HepG2 (cell line): ENCODE measurements around the gene FGF21. TPM values are rescaled to one million over a fixed set of nuclear protein-coding genes. Genes with fewer than 3 reads are reported as not detected.

Source experiments
- FOXO1 ChIP-seq: sonication (generic); formaldehyde crosslinking; IDR thresholded peaks from 2 replicates; pipeline ENCODE4 v1.4.0; 2020; ENCODE audit warnings: missing genetic modification reagents
- GFI1 ChIP-seq: sonication (generic); formaldehyde crosslinking; IDR thresholded peaks from 2 replicates; pipeline ENCODE4 v1.5.0; 2020; ENCODE audit warnings: missing genetic modification reagents, mild to moderate bottlenecking, borderline replicate concordance
- HNF4G ChIP-seq, 2 experiments: sonication (generic) in 1 of 2; formaldehyde crosslinking in 1 of 2; IDR thresholded peaks; 2 replicates each; pipeline versions ENCODE4 v1.4.0 to v1.6.1; 2011 to 2020; ENCODE audit warnings: borderline replicate concordance in 2 of 2, low read depth in 2 of 2, mild to moderate bottlenecking in 2 of 2, low read length in 1 of 2, missing genetic modification reagents in 1 of 2, moderate library complexity in 1 of 2
- NFIB ChIP-seq: sonication (generic); formaldehyde crosslinking; IDR thresholded peaks from 2 replicates; pipeline ENCODE4 v1.9.0; 2021; ENCODE audit warnings: missing genetic modification reagents, mild to moderate bottlenecking, borderline replicate concordance
- PHF21A ChIP-seq: sonication (generic); formaldehyde crosslinking; IDR thresholded peaks from 2 replicates; pipeline ENCODE4 v1.5.0; 2020; ENCODE audit warnings: mild to moderate bottlenecking, missing genetic modification reagents
- RCOR2 ChIP-seq: IDR thresholded peaks from 2 replicates; pipeline ENCODE4 v1.6.1; 2016; ENCODE audit warnings: missing biosample characterization, missing genetic modification reagents
- SALL1 ChIP-seq: sonication (generic); formaldehyde crosslinking; IDR thresholded peaks from 2 replicates; pipeline ENCODE4 v1.8.0; 2022; ENCODE audit warnings: mild to moderate bottlenecking, missing genetic modification reagents
- ZIK1 ChIP-seq: sonication (generic); formaldehyde crosslinking; IDR thresholded peaks from 2 replicates; pipeline ENCODE4 v1.5.0; 2020; ENCODE audit warnings: mild to moderate bottlenecking, low read depth, missing genetic modification reagents, borderline replicate concordance
- ZNF264 ChIP-seq: sonication (generic); formaldehyde crosslinking; IDR thresholded peaks from 2 replicates; pipeline ENCODE4 v1.4.0; 2020; ENCODE audit warnings: missing genetic modification reagents
- ZNF274 ChIP-seq: sonication (generic); formaldehyde crosslinking; IDR thresholded peaks from 2 replicates; pipeline ENCODE4 v1.5.1; 2020; ENCODE audit warnings: mild to moderate bottlenecking, missing genetic modification reagents
- ZNF543 ChIP-seq: sonication (generic); formaldehyde crosslinking; IDR thresholded peaks from 2 replicates; pipeline ENCODE4 v1.4.0; 2020; ENCODE audit warnings: mild to moderate bottlenecking, missing genetic modification reagents
- ZNF678 ChIP-seq: sonication (generic); formaldehyde crosslinking; IDR thresholded peaks from 2 replicates; pipeline ENCODE4 v1.4.0; 2020; ENCODE audit warnings: mild to moderate bottlenecking, missing genetic modification reagents
- ZNF7 ChIP-seq: IDR thresholded peaks from 2 replicates; pipeline ENCODE4 v1.6.1; 2016; ENCODE audit warnings: missing biosample characterization, missing genetic modification reagents
- ZNF746 ChIP-seq: sonication (generic); formaldehyde crosslinking; IDR thresholded peaks from 2 replicates; pipeline ENCODE4 v1.8.0; 2022; ENCODE audit warnings: mild to moderate bottlenecking, missing genetic modification reagents
- ZSCAN9 ChIP-seq: IDR thresholded peaks from 2 replicates; pipeline ENCODE4 v1.6.1; 2016; ENCODE audit warnings: borderline replicate concordance
- polyA plus RNA-seq, 8 experiments: library from polyadenylated mRNA; depleted of rRNA in 3 of 8; stranded (reverse) in 7 of 8; unstranded in 1 of 8; fragments of >200 nt; fragmentation: Illumina TruSeq in 4 of 8; extraction: Trizol in 4 of 8; gene quantifications; 2 replicates each; pipeline versions ENCODE4 v1.2.1 to v1.2.3, GENCODE V29; 2011 to 2016; ENCODE audit warnings: low read depth in 4 of 8, missing spikeins in 1 of 8, mixed read lengths in 1 of 8; ENCODE audit not compliant: insufficient read depth in 1 of 8
- total RNA-seq, 5 experiments: library from RNA; depleted of rRNA; stranded (reverse); fragments of >200 nt; fragmentation: Illumina TruSeq; extraction: Trizol; gene quantifications; 2 replicates each; pipeline ENCODE4 v1.2.3, GENCODE V29; 2016; ENCODE audit warnings: low read depth in 1 of 5
- TF ChIP-seq, protein P1 (sequence below): sonication (generic); formaldehyde crosslinking; IDR thresholded peaks from 2 replicates; pipeline ENCODE4 v1.5.1; 2020; ENCODE audit warnings: mild to moderate bottlenecking, missing genetic modification reagents, moderate library complexity
- TF ChIP-seq, protein P2 (sequence below), 2 experiments: sonication (generic) in 1 of 2; formaldehyde crosslinking in 1 of 2; IDR thresholded peaks; 2 replicates each; pipeline versions ENCODE4 v1.4.0 to v1.6.1; 2016 to 2020; ENCODE audit warnings: borderline replicate concordance in 1 of 2, low read depth in 1 of 2, mild to moderate bottlenecking in 1 of 2, missing genetic modification reagents in 1 of 2
- TF ChIP-seq, protein P3 (sequence below): sonication (generic); formaldehyde crosslinking; IDR thresholded peaks from 2 replicates; pipeline ENCODE4 v1.4.0; 2020; ENCODE audit warnings: mild to moderate bottlenecking, missing genetic modification reagents
- TF ChIP-seq, protein P4 (sequence below): sonication (generic); formaldehyde crosslinking; IDR thresholded peaks from 2 replicates; pipeline ENCODE4 v1.4.0; 2020; ENCODE audit warnings: missing genetic modification reagents, borderline replicate concordance

FGF21 gene
- total and polyA plus RNA-seq, 2 of the 13 experiments (the other 11 are each of a cell fraction or from before 2014, with no cell fraction given) = 0.17 TPM; not detected in 1

DNA sequence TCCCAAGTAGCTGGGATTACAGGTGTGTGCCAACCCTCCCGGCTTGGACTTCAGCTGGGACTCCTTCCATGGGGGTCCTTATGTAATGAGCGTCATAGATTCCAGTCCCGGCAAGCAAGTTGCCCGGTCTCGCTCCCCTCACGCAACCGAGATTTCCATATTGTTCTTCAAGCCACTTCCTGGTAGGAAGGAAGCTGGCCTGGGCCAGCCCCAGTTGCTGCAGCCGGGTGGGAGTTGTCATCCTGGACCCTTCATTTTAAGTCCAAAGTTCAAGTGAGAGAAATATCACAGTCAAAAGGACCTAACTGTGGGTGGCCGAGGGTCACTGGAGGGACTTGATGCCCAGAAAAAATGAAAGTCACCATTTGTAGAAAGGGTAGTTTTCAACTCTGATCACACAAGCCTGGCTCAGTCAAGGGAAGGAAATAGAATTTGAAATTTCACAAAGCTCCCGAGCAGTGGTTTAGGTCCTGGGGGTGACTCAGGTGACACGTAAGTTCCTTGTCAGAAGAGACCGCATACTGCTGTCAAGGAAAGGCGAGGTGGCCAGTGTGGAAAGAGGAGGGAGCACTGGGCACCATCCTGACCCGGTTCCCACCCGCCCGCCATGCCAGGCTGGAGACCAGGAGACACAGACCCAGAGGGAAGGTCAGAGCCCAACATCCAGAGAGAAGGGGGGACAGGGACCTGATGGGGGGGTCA, 5.3 kb downstream of the FGF21 start (continued):
- TF ChIP-seq, protein P1, sequence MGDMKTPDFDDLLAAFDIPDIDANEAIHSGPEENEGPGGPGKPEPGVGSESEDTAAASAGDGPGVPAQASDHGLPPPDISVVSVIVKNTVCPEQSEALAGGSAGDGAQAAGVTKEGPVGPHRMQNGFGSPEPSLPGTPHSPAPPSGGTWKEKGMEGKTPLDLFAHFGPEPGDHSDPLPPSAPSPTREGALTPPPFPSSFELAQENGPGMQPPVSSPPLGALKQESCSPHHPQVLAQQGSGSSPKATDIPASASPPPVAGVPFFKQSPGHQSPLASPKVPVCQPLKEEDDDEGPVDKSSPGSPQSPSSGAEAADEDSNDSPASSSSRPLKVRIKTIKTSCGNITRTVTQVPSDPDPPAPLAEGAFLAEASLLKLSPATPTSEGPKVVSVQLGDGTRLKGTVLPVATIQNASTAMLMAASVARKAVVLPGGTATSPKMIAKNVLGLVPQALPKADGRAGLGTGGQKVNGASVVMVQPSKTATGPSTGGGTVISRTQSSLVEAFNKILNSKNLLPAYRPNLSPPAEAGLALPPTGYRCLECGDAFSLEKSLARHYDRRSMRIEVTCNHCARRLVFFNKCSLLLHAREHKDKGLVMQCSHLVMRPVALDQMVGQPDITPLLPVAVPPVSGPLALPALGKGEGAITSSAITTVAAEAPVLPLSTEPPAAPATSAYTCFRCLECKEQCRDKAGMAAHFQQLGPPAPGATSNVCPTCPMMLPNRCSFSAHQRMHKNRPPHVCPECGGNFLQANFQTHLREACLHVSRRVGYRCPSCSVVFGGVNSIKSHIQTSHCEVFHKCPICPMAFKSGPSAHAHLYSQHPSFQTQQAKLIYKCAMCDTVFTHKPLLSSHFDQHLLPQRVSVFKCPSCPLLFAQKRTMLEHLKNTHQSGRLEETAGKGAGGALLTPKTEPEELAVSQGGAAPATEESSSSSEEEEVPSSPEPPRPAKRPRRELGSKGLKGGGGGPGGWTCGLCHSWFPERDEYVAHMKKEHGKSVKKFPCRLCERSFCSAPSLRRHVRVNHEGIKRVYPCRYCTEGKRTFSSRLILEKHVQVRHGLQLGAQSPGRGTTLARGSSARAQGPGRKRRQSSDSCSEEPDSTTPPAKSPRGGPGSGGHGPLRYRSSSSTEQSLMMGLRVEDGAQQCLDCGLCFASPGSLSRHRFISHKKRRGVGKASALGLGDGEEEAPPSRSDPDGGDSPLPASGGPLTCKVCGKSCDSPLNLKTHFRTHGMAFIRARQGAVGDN (CRISPR knock-in tag) = peak; percentile 46
- TF ChIP-seq NFIB (CRISPR knock-in tag) (no peak), ZSCAN9 (CRISPR knock-in tag) (no peak), ZNF264 (no peak), GFI1 (0 out of 2 replicates have a peak, but pooled peaks have one; percentile 20), ZIK1 (CRISPR knock-in tag) (no peak), HNF4G (IDR thresholded peaks at IDR 0.05; ENCODE audit: borderline replicate concordance, low read depth, low read length) (no peak), HNF4G (CRISPR knock-in tag; IDR thresholded peaks at IDR 0.05; ENCODE audit: borderline replicate concordance, low read depth) (0 out of 2 replicates have a peak, but pooled peaks have one; percentile 39), ZNF746 (CRISPR knock-in tag) (no peak), ZNF7 (CRISPR knock-in tag) (no peak), SALL1 (CRISPR knock-in tag) (peak; percentile 40; the same call in 1 of the 2 replicates), ZNF274 (no peak), PHF21A (CRISPR knock-in tag) (no peak), ZNF678 (CRISPR knock-in tag) (no peak), ZNF543 (CRISPR knock-in tag) (no peak), FOXO1 (CRISPR knock-in tag) (no peak), RCOR2 (CRISPR knock-in tag) (no peak)
- TF ChIP-seq, protein P2, sequence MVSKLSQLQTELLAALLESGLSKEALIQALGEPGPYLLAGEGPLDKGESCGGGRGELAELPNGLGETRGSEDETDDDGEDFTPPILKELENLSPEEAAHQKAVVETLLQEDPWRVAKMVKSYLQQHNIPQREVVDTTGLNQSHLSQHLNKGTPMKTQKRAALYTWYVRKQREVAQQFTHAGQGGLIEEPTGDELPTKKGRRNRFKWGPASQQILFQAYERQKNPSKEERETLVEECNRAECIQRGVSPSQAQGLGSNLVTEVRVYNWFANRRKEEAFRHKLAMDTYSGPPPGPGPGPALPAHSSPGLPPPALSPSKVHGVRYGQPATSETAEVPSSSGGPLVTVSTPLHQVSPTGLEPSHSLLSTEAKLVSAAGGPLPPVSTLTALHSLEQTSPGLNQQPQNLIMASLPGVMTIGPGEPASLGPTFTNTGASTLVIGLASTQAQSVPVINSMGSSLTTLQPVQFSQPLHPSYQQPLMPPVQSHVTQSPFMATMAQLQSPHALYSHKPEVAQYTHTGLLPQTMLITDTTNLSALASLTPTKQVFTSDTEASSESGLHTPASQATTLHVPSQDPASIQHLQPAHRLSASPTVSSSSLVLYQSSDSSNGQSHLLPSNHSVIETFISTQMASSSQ (IDR thresholded peaks at IDR 0.05; ENCODE audit: low read depth) = no peak
- TF ChIP-seq, protein P2 (CRISPR knock-in tag; IDR thresholded peaks at IDR 0.05; ENCODE audit: borderline replicate concordance) = no peak
- TF ChIP-seq, protein P3, sequence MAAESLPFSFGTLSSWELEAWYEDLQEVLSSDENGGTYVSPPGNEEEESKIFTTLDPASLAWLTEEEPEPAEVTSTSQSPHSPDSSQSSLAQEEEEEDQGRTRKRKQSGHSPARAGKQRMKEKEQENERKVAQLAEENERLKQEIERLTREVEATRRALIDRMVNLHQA (CRISPR knock-in tag) = no peak
- TF ChIP-seq, protein P4, sequence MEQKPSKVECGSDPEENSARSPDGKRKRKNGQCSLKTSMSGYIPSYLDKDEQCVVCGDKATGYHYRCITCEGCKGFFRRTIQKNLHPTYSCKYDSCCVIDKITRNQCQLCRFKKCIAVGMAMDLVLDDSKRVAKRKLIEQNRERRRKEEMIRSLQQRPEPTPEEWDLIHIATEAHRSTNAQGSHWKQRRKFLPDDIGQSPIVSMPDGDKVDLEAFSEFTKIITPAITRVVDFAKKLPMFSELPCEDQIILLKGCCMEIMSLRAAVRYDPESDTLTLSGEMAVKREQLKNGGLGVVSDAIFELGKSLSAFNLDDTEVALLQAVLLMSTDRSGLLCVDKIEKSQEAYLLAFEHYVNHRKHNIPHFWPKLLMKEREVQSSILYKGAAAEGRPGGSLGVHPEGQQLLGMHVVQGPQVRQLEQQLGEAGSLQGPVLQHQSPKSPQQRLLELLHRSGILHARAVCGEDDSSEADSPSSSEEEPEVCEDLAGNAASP (CRISPR knock-in tag) = no peak
